ENCODE results near the gene SECTM1. TPM values are rescaled to one million over a fixed set of nuclear protein-coding genes. Genes with fewer than 3 reads are reported as not detected.

SECTM1 gene
- total RNA-seq, 1 donor from 2014 or later: not detected

DNA sequence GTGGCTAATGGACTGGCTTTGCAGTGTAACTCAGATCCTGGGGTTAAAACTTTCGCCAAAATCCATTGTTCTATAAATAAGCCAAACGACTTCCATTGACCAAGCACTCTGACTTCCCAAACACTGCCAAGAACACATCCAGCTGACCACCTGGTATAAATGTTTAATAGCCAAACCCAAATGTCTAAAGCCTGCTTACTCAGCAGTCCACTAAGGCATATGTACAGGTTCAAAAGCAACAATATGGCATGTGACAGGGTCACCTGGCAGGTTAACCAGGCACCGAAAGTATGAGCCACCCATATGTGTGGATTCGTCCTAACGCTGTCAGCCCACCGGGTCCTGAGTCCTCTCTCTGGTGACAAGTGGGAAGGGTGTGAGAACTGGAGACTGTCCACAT, 62.2 kb downstream of the SECTM1 start:
- DNase-seq (ENCODE audit: low spot score, unreplicated experiment): no peak
- H3K4me3 Mint-ChIP-seq (ENCODE audit: low read depth): peak overlapping the region; percentile 96
- TF ChIP-seq, protein P1, sequence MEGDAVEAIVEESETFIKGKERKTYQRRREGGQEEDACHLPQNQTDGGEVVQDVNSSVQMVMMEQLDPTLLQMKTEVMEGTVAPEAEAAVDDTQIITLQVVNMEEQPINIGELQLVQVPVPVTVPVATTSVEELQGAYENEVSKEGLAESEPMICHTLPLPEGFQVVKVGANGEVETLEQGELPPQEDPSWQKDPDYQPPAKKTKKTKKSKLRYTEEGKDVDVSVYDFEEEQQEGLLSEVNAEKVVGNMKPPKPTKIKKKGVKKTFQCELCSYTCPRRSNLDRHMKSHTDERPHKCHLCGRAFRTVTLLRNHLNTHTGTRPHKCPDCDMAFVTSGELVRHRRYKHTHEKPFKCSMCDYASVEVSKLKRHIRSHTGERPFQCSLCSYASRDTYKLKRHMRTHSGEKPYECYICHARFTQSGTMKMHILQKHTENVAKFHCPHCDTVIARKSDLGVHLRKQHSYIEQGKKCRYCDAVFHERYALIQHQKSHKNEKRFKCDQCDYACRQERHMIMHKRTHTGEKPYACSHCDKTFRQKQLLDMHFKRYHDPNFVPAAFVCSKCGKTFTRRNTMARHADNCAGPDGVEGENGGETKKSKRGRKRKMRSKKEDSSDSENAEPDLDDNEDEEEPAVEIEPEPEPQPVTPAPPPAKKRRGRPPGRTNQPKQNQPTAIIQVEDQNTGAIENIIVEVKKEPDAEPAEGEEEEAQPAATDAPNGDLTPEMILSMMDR (IDR thresholded peaks at IDR 0.05; ENCODE audit: unreplicated experiment): no peak
- H3K36me3 Mint-ChIP-seq (ENCODE audit: insufficient read depth): peaks cover 28% of the 10 kb centered on the region
- peaks cover 57% of the 10 kb centered on the region for H3K4me1 Mint-ChIP-seq (ENCODE audit: low read depth)
- H3K27ac Mint-ChIP-seq: peak overlapping the region; percentile 73
- H3K9me3 Mint-ChIP-seq (ENCODE audit: low read depth): no peaks in the 10 kb centered on the region
- H3K27me3 Mint-ChIP-seq: peaks cover 4% of the 10 kb centered on the region

Other genes starting within 250 kb of the SECTM1 start
- 303 and 308 TPM in 2 replicates for gene FASN, start 235.5 kb downstream of the SECTM1 start, total RNA-seq
- 79.0 and 79.3 TPM in 2 replicates for gene CCDC57, start 120.9 kb downstream of the SECTM1 start, total RNA-seq
- gene SLC16A3, start 104.7 kb downstream of the SECTM1 start, total RNA-seq: 5.4 and 5.9 TPM in 2 replicates
- 224 and 227 TPM in 2 replicates for gene CSNK1D, start 60.1 kb downstream of the SECTM1 start, total RNA-seq
- 0.31 and 0.46 TPM in 2 replicates for gene CD7, start 16.2 kb downstream of the SECTM1 start, total RNA-seq
- 0.24 TPM in 1 of 2 replicates, not detected in the other for gene TEX19, start 25.5 kb upstream of the SECTM1 start, total RNA-seq
- gene UTS2R, start 38.0 kb upstream of the SECTM1 start, total RNA-seq: 0.22 TPM in 2 replicates
- gene HEXD, start 84.6 kb upstream of the SECTM1 start, total RNA-seq: 76.7 and 86.4 TPM in 2 replicates
- 31.3 and 31.4 TPM in 2 replicates for gene OGFOD3, start 84.8 kb upstream of the SECTM1 start, total RNA-seq
- gene CYBC1, start 117.0 kb upstream of the SECTM1 start, total RNA-seq: 109 and 117 TPM in 2 replicates
- gene NARF, start 125.0 kb upstream of the SECTM1 start, total RNA-seq: 86.9 and 94.0 TPM in 2 replicates
- 71.8 and 76.6 TPM in 2 replicates for gene FOXK2, start 186.0 kb upstream of the SECTM1 start, total RNA-seq